Mesendoderm (in vitro differentiated cells): Measurements from ENCODE around the gene KLHL25.

Experiments
- DNase-seq: peaks from one replicate; pipeline ENCODE4 v3.0.0; 2013
- H2AK5ac ChIP-seq: 2 replicates; pipeline ENCODE4 v1.6.1; 2013; ENCODE audit warnings: low read length, inconsistent platforms
- H2BK120ac ChIP-seq: 2 replicates; pipeline ENCODE4 v1.6.1; 2013; ENCODE audit warnings: low read depth, mild to moderate bottlenecking, low read length, moderate library complexity, mixed read lengths
- H2BK15ac ChIP-seq: replicated peaks from 2 replicates; pipeline ENCODE4 v1.6.1; 2013; ENCODE audit warnings: low read depth, mild to moderate bottlenecking, moderate library complexity
- H2BK5ac ChIP-seq: 2 replicates; pipeline ENCODE4 v1.6.1; 2013; ENCODE audit warnings: low read length, inconsistent platforms
- H3K18ac ChIP-seq: 2 replicates; pipeline ENCODE4 v1.6.1; 2013; ENCODE audit warnings: mild to moderate bottlenecking, low read length, mixed read lengths
- H3K23ac ChIP-seq: one replicate; pipeline ENCODE4 v1.6.1; 2013; ENCODE audit warnings: low read length
- H3K27ac ChIP-seq: 2 replicates; pipeline ENCODE4 v1.5.1; 2013; ENCODE audit warnings: low read depth, mild to moderate bottlenecking, inconsistent platforms, low read length, moderate library complexity
- H3K27me3 ChIP-seq: 2 replicates; pipeline ENCODE4 v1.6.1; 2013; ENCODE audit warnings: low read length, control low read depth, mild to moderate bottlenecking, inconsistent platforms; ENCODE audit not compliant: insufficient read depth, poor library complexity
- H3K36me3 ChIP-seq: 2 replicates; pipeline ENCODE4 v1.6.1; 2013; ENCODE audit warnings: low read length, inconsistent platforms; ENCODE audit not compliant: control insufficient read depth, insufficient read depth
- H3K4ac ChIP-seq: one replicate; pipeline ENCODE4 v1.6.1; 2013; ENCODE audit warnings: low read depth, mild to moderate bottlenecking, low read length, moderate library complexity
- H3K4me1 ChIP-seq: 2 replicates; pipeline ENCODE4 v1.6.1; 2013; ENCODE audit warnings: low read depth, low read length, inconsistent platforms; ENCODE audit not compliant: control insufficient read depth
- H3K4me2 ChIP-seq: 2 replicates; pipeline ENCODE4 v1.6.1; 2013; ENCODE audit warnings: low read length
- H3K4me3 ChIP-seq: 2 replicates; pipeline ENCODE4 v1.5.1; 2013; ENCODE audit warnings: mild to moderate bottlenecking, low read length
- H3K56ac ChIP-seq: one replicate; pipeline ENCODE4 v1.6.1; 2013; ENCODE audit warnings: low read length
- H3K79me1 ChIP-seq: 2 replicates; pipeline ENCODE4 v1.6.1; 2013; ENCODE audit warnings: low read length, inconsistent platforms
- H3K79me2 ChIP-seq: 2 replicates; pipeline ENCODE4 v1.6.1; 2013; ENCODE audit warnings: mild to moderate bottlenecking, low read length; ENCODE audit not compliant: control insufficient read depth, insufficient read depth
- H3K9ac ChIP-seq: 2 replicates; pipeline ENCODE4 v1.6.1; 2013; ENCODE audit warnings: low read length, inconsistent platforms
- H4K5ac ChIP-seq: one replicate; pipeline ENCODE4 v1.6.1; 2013; ENCODE audit warnings: low read length
- H4K8ac ChIP-seq: one replicate; pipeline ENCODE4 v1.6.1; 2013; ENCODE audit warnings: low read depth, mild to moderate bottlenecking, control low read depth, low read length, moderate library complexity
- WGBS: extraction: QIAGEN DNeasy Blood & Tissue Kit; methylation state at CpG from one replicate; pipeline ENCODE4 v1.1.7; 2013; ENCODE audit warnings: low lambda C conversion rate, missing lambda C conversion rate; ENCODE audit not compliant: insufficient coverage; ENCODE audit errors: extremely low coverage; 5-methylcytosine and 5-hydroxymethylcytosine counted together

KLHL25 gene

DNA sequence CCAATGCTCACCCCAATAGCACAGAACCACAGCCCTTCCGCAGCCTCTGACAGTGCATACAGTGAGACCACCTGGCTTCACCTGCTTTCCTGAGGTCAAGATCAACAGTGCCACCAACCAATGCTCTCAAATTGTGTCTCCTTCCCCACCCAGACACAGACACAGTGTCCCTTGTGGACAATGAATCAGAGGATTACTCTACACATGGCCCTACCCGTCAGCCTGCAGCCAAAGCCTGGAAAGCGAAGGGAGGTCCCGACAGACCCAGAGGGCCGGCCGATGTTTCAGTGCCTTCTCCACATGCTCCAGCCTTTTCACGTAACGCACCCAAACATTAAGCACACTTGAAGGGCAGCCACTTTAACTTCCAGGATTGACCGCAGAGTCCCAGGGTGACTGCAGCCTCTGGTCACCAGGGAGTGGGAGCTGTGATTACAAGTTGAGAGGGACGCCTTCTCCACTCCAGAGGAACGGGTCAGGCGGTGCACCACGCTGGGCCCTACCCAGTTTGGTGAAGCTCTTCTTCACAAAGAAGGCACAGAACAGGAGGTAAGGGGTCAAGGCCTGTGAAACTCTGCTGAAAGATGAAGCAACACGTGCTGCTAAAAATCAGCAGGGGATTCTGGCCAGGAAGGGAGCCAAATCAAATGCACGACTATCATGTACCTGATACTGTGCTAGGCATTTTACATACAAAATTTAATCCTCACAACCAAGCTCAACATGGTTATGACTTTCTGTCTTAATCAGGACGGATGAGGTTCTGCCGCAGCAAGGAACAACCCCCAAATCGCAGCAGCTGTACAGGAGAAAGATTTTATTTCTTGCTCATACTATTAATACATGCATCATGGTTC, 17.2 kb downstream of the KLHL25 start:
- no peak overlapping the region for H4K8ac ChIP-seq
- no peak overlapping the region for H2BK120ac ChIP-seq
- H4K5ac ChIP-seq: no peak overlapping the region
- peaks cover 65% of the 10 kb centered on the region for H3K79me2 ChIP-seq
- H3K4me2 ChIP-seq: no peak overlapping the region
- H3K27me3 ChIP-seq: no peaks in the 10 kb centered on the region
- no CpG with 5 or more reads among the region's 18 CpGs for WGBS
- H3K9ac ChIP-seq: no peak overlapping the region
- no peak overlapping the region for H2BK5ac ChIP-seq
- peaks cover 2% of the 10 kb centered on the region for H3K4me1 ChIP-seq
- no peak overlapping the region for H3K27ac ChIP-seq
- no peak overlapping the region for H3K4me3 ChIP-seq
- no peak overlapping the region for H3K23ac ChIP-seq
- no peak overlapping the region for H2BK15ac ChIP-seq
- H3K4ac ChIP-seq: no peak overlapping the region
- H3K36me3 ChIP-seq: no peaks in the 10 kb centered on the region
- no peak for DNase-seq
- no peak overlapping the region for H3K56ac ChIP-seq
- H3K79me1 ChIP-seq: peaks cover 57% of the 10 kb centered on the region
- no peak overlapping the region for H3K18ac ChIP-seq
- H2AK5ac ChIP-seq: no peak overlapping the region

DNA sequence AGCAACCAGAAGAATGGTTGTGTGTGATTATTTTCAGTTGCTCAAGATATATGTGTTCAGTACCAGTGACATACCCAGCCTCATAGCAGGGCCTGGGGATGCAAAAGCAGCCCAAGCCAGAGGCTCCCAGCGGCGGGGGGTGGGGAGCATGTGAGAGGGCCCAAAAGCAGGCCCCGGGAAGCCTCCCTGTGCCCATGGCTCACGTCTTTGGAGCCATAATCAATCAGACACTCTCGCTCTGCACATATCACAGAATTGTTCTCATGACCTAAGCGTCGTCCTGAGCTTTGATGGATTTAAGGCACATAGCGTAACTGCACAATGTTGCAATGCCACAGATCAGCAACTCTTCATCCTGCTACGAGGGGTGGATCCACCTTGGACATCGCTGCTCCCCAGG, 20.8 kb downstream of the KLHL25 start:
- Histone ChIP-seq H4K8ac (no peak overlapping the region), H3K4me2 (no peak overlapping the region), H3K36me3 (no peaks in the 10 kb centered on the region), H2BK15ac (no peak overlapping the region), H3K23ac (no peak overlapping the region), H2AK5ac (no peak overlapping the region), H3K4ac (no peak overlapping the region), H3K27me3 (no peaks in the 10 kb centered on the region), H3K4me1 (peaks cover 2% of the 10 kb centered on the region), H3K79me2 (peaks cover 64% of the 10 kb centered on the region), H3K18ac (no peak overlapping the region), H3K27ac (no peak overlapping the region), H4K5ac (no peak overlapping the region), H3K9ac (no peak overlapping the region), H3K4me3 (no peak overlapping the region), H3K56ac (no peak overlapping the region), H2BK120ac (no peak overlapping the region), H3K79me1 (peaks cover 65% of the 10 kb centered on the region), H2BK5ac (no peak overlapping the region)
- WGBS: no CpG with 5 or more reads among the region's 10 CpGs
- DNase-seq: no peak

DNA sequence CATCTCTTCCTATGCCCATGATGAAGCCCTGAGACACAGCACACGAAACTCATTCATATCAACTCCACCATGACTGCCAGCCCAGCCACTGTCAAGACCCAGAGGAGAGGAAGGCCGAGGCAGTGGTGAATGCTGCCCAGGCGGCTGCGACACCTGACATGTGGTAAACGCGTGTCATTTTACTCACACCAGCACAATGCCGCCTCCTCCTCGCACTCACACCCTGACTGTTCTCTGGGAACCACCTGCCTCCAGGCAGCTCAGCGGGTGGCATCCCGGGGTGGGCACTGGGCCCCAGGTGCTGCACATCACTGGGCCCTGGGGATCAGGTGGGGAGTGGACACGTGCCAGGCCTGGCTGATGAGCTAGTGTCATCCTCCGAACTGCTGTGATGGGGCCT, 21.5 kb downstream of the KLHL25 start:
- Histone ChIP-seq H2BK15ac (no peak overlapping the region), H3K23ac (no peak overlapping the region), H3K27me3 (no peaks in the 10 kb centered on the region), H4K5ac (no peak overlapping the region), H4K8ac (no peak overlapping the region), H3K36me3 (no peaks in the 10 kb centered on the region), H3K9ac (no peak overlapping the region), H2BK5ac (no peak overlapping the region), H3K4me3 (no peak overlapping the region), H3K4me2 (no peak overlapping the region), H3K4me1 (peaks cover 1% of the 10 kb centered on the region), H2AK5ac (no peak overlapping the region), H3K56ac (no peak overlapping the region), H2BK120ac (no peak overlapping the region), H3K79me1 (peaks cover 65% of the 10 kb centered on the region), H3K27ac (no peak overlapping the region), H3K18ac (no peak overlapping the region), H3K79me2 (peaks cover 62% of the 10 kb centered on the region), H3K4ac (no peak overlapping the region)
- DNase-seq: no peak
- WGBS: no CpG with 5 or more reads among the region's 12 CpGs

DNA sequence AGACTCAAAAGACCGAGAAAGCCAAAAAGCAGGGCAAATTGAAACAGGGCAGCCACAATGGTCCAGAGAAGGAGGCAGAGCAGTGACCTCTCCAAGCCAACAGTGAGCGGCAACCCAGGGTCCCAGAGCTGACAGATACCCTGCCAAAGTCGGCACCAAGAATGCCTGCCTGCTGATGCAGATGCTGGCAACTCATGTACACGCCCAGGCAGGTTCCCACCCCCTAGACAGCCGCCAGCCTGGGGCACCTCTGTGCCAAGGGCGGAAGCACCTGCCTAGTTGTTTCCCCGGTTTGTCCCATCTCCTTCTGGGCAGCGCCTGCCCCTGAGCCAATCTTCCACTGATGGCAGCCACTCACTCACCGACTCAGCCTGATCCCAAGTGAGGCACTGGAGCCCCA, 22.1 kb downstream of the KLHL25 start:
- DNase-seq: no peak
- H3K18ac ChIP-seq: no peak overlapping the region
- no peak overlapping the region for H2BK120ac ChIP-seq
- no peak overlapping the region for H3K9ac ChIP-seq
- no peaks in the 10 kb centered on the region for H3K36me3 ChIP-seq
- H2AK5ac ChIP-seq: no peak overlapping the region
- H4K8ac ChIP-seq: no peak overlapping the region
- H3K4me3 ChIP-seq: no peak overlapping the region
- WGBS: no CpG with 5 or more reads among the region's 9 CpGs
- H3K4me2 ChIP-seq: no peak overlapping the region
- peaks cover 59% of the 10 kb centered on the region for H3K79me2 ChIP-seq
- H3K56ac ChIP-seq: no peak overlapping the region
- H3K4ac ChIP-seq: no peak overlapping the region
- H3K4me1 ChIP-seq: no peaks in the 10 kb centered on the region
- H3K27ac ChIP-seq: no peak overlapping the region
- no peak overlapping the region for H4K5ac ChIP-seq
- H3K79me1 ChIP-seq: peaks cover 64% of the 10 kb centered on the region
- H3K23ac ChIP-seq: no peak overlapping the region
- no peak overlapping the region for H2BK15ac ChIP-seq
- H2BK5ac ChIP-seq: no peak overlapping the region
- no peaks in the 10 kb centered on the region for H3K27me3 ChIP-seq

DNA sequence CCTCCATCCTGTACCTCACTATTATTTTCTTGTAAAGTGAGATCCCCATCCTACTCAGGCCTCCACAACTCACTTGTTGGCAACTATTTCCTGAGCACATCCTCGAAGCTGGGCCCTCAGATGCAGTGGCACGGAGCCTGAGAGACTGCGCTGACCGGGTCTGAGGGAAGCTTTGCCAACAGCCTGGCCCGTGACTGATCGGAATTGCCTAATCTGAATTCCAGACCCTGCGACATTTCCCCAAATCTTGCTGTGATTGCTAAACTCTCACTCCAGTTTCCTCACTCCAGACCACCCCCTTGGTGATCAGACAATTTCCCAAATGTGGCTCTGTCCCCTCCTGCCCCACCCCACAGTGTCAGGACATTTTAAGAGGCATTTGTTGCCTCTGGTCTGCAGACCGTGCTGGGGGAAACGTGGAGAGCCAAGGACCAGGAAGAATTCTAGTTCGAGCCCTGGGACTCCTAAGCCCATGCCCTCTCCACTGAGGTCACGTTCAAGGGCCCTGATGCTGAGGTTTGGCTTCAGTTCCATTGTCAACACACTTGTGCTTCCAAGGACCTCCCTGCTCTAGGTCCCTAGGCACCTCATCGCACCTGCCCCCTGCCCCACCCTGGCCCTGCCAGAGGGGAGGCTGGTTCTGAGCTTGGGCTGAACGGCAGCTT, 22.8 kb downstream of the KLHL25 start:
- WGBS: no CpG with 5 or more reads among the region's 13 CpGs
- H4K5ac ChIP-seq: no peak overlapping the region
- H3K23ac ChIP-seq: no peak overlapping the region
- no peaks in the 10 kb centered on the region for H3K4me1 ChIP-seq
- H3K18ac ChIP-seq: no peak overlapping the region
- H3K36me3 ChIP-seq: no peaks in the 10 kb centered on the region
- H3K56ac ChIP-seq: no peak overlapping the region
- H2AK5ac ChIP-seq: no peak overlapping the region
- no peaks in the 10 kb centered on the region for H3K27me3 ChIP-seq
- H3K4me3 ChIP-seq: no peak overlapping the region
- H2BK15ac ChIP-seq: no peak overlapping the region
- peaks cover 61% of the 10 kb centered on the region for H3K79me1 ChIP-seq
- H2BK120ac ChIP-seq: no peak overlapping the region
- H2BK5ac ChIP-seq: no peak overlapping the region
- H3K79me2 ChIP-seq: peaks cover 56% of the 10 kb centered on the region
- no peak overlapping the region for H3K27ac ChIP-seq
- no peak overlapping the region for H4K8ac ChIP-seq
- no peak overlapping the region for H3K9ac ChIP-seq
- H3K4ac ChIP-seq: no peak overlapping the region
- DNase-seq: no peak
- H3K4me2 ChIP-seq: no peak overlapping the region
